Measurements from ENCODE around the gene CDH4. TPM values are rescaled to one million over a fixed set of nuclear protein-coding genes. Genes with fewer than 3 reads are reported as not detected.

Gene CDH4
- total RNA-seq, 1 experiment from 2014 or later, result not detected

GRCh38 chr20:61929561-61929960 is 677.5 kb downstream of the CDH4 start:
- no peaks in the 10 kb centered on the region for H3K27me3 ChIP-seq (ENCODE audit: low read length)
- no peak overlapping the region for H2AFZ ChIP-seq (ENCODE audit: low read length)
- no peaks in the 10 kb centered on the region for H4K20me1 ChIP-seq (ENCODE audit: insufficient read depth, low read depth, low read length)
- no peak overlapping the region for H3K27ac ChIP-seq (ENCODE audit: low read length)
- H3K4me3 ChIP-seq (ENCODE audit: low read length), result no peak overlapping the region
- DNase-seq, result no peak
- no peaks in the 10 kb centered on the region for H3K4me1 ChIP-seq (ENCODE audit: low read length)
- no peak overlapping the region for H3K4me2 ChIP-seq (ENCODE audit: low read depth, low read length, poor library complexity, severe bottlenecking)
- no peaks in the 10 kb centered on the region for H3K79me2 ChIP-seq (ENCODE audit: low read length)
- H3K9me3 ChIP-seq (ENCODE audit: low read length), result no peaks in the 10 kb centered on the region; the same call in 1 of the 2 replicates
- no peak overlapping the region for H3K9ac ChIP-seq (ENCODE audit: low read length)
- no peaks in the 10 kb centered on the region for H3K36me3 ChIP-seq (ENCODE audit: insufficient read depth, low read length)
- no peaks in the 10 kb centered on the region for H3K9me2 ChIP-seq (replicated peaks; ENCODE audit: insufficient read depth, low read length)

- H3K36me3 ChIP-seq (ENCODE audit: insufficient read depth, low read length), result no peaks in the 10 kb centered on the region
- H4K20me1 ChIP-seq (ENCODE audit: insufficient read depth, low read depth, low read length), result no peaks in the 10 kb centered on the region
- H3K27me3 ChIP-seq (ENCODE audit: low read length), result no peaks in the 10 kb centered on the region
- H3K9me2 ChIP-seq (replicated peaks; ENCODE audit: insufficient read depth, low read length), result no peaks in the 10 kb centered on the region
- no peaks in the 10 kb centered on the region; the same call in 1 of the 2 replicates for H3K9me3 ChIP-seq (ENCODE audit: low read length)
- H3K4me1 ChIP-seq (ENCODE audit: low read length), result no peaks in the 10 kb centered on the region
- DNase-seq, result no peak
- no peak overlapping the region for H2AFZ ChIP-seq (ENCODE audit: low read length)
- H3K9ac ChIP-seq (ENCODE audit: low read length), result no peak overlapping the region
- H3K4me2 ChIP-seq (ENCODE audit: low read depth, low read length, poor library complexity, severe bottlenecking), result no peak overlapping the region
- no peaks in the 10 kb centered on the region for H3K79me2 ChIP-seq (ENCODE audit: low read length)
- no peak overlapping the region for H3K4me3 ChIP-seq (ENCODE audit: low read length)
- H3K27ac ChIP-seq (ENCODE audit: low read length), result no peak overlapping the region
Observed at GRCh38 chr20:61929971-61930666, 678.1 kb downstream of the CDH4 start.

- H3K79me2 ChIP-seq (ENCODE audit: low read length), result no peaks in the 10 kb centered on the region
- H3K9ac ChIP-seq (ENCODE audit: low read length), result no peak overlapping the region
- H4K20me1 ChIP-seq (ENCODE audit: insufficient read depth, low read depth, low read length), result no peaks in the 10 kb centered on the region
- H3K4me2 ChIP-seq (ENCODE audit: low read depth, low read length, poor library complexity, severe bottlenecking), result no peak overlapping the region
- H3K4me3 ChIP-seq (ENCODE audit: low read length), result no peak overlapping the region
- no peak for DNase-seq
- no peaks in the 10 kb centered on the region for H3K4me1 ChIP-seq (ENCODE audit: low read length)
- no peaks in the 10 kb centered on the region for H3K36me3 ChIP-seq (ENCODE audit: insufficient read depth, low read length)
- H3K27me3 ChIP-seq (ENCODE audit: low read length), result no peaks in the 10 kb centered on the region
- no peak overlapping the region for H2AFZ ChIP-seq (ENCODE audit: low read length)
- H3K27ac ChIP-seq (ENCODE audit: low read length), result no peak overlapping the region
- H3K9me2 ChIP-seq (replicated peaks; ENCODE audit: insufficient read depth, low read length), result no peaks in the 10 kb centered on the region
- no peaks in the 10 kb centered on the region; the same call in 1 of the 2 replicates for H3K9me3 ChIP-seq (ENCODE audit: low read length)
Observed at GRCh38 chr20:61930776-61931475, 678.9 kb downstream of the CDH4 start.

GRCh38 chr20:61931476-61932198 is 679.6 kb downstream of the CDH4 start:
- no peak for DNase-seq
- no peak overlapping the region for H3K4me2 ChIP-seq (ENCODE audit: low read depth, low read length, poor library complexity, severe bottlenecking)

GRCh38 chr20:61932199-61932592 is 680.1 kb downstream of the CDH4 start:
- Histone ChIP-seq H2AFZ (ENCODE audit: low read length) (no peak overlapping the region), H3K4me1 (ENCODE audit: low read length) (no peaks in the 10 kb centered on the region), H3K9ac (ENCODE audit: low read length) (no peak overlapping the region), H3K79me2 (ENCODE audit: low read length) (no peaks in the 10 kb centered on the region), H3K4me2 (ENCODE audit: low read depth, low read length, poor library complexity, severe bottlenecking) (no peak overlapping the region), H3K36me3 (ENCODE audit: insufficient read depth, low read length) (no peaks in the 10 kb centered on the region), H4K20me1 (ENCODE audit: insufficient read depth, low read depth, low read length) (no peaks in the 10 kb centered on the region), H3K27me3 (ENCODE audit: low read length) (no peaks in the 10 kb centered on the region), H3K27ac (ENCODE audit: low read length) (no peak overlapping the region), H3K9me3 (ENCODE audit: low read length) (no peaks in the 10 kb centered on the region; the same call in 1 of the 2 replicates), H3K9me2 (replicated peaks; ENCODE audit: insufficient read depth, low read length) (no peaks in the 10 kb centered on the region), H3K4me3 (ENCODE audit: low read length) (no peak overlapping the region)
- no peak for DNase-seq

More at GRCh38 chr20:61931476-61932198, 679.6 kb downstream of the CDH4 start:
- Histone ChIP-seq H3K4me3 (ENCODE audit: low read length) (no peak overlapping the region), H3K9ac (ENCODE audit: low read length) (no peak overlapping the region), H2AFZ (ENCODE audit: low read length) (no peak overlapping the region), H3K79me2 (ENCODE audit: low read length) (no peaks in the 10 kb centered on the region), H4K20me1 (ENCODE audit: insufficient read depth, low read depth, low read length) (no peaks in the 10 kb centered on the region), H3K27me3 (ENCODE audit: low read length) (no peaks in the 10 kb centered on the region), H3K9me3 (ENCODE audit: low read length) (no peaks in the 10 kb centered on the region; the same call in 1 of the 2 replicates), H3K36me3 (ENCODE audit: insufficient read depth, low read length) (no peaks in the 10 kb centered on the region), H3K4me1 (ENCODE audit: low read length) (no peaks in the 10 kb centered on the region), H3K9me2 (replicated peaks; ENCODE audit: insufficient read depth, low read length) (no peaks in the 10 kb centered on the region), H3K27ac (ENCODE audit: low read length) (no peak overlapping the region)

GRCh38 chr20:61932711-61933480 is 680.8 kb downstream of the CDH4 start:
- Histone ChIP-seq H3K9me2 (replicated peaks; ENCODE audit: insufficient read depth, low read length) (no peaks in the 10 kb centered on the region), H3K4me3 (ENCODE audit: low read length) (no peak overlapping the region), H3K9me3 (ENCODE audit: low read length) (no peaks in the 10 kb centered on the region; the same call in 1 of the 2 replicates), H3K27me3 (ENCODE audit: low read length) (no peaks in the 10 kb centered on the region), H2AFZ (ENCODE audit: low read length) (no peak overlapping the region), H3K79me2 (ENCODE audit: low read length) (no peaks in the 10 kb centered on the region), H4K20me1 (ENCODE audit: insufficient read depth, low read depth, low read length) (no peaks in the 10 kb centered on the region), H3K9ac (ENCODE audit: low read length) (no peak overlapping the region), H3K27ac (ENCODE audit: low read length) (no peak overlapping the region), H3K4me1 (ENCODE audit: low read length) (no peaks in the 10 kb centered on the region), H3K36me3 (ENCODE audit: insufficient read depth, low read length) (no peaks in the 10 kb centered on the region), H3K4me2 (ENCODE audit: low read depth, low read length, poor library complexity, severe bottlenecking) (no peak overlapping the region)
- no peak for DNase-seq

GRCh38 chr20:61933481-61933950 is 681.5 kb downstream of the CDH4 start:
- DNase-seq, result no peak
- no peaks in the 10 kb centered on the region for H3K79me2 ChIP-seq (ENCODE audit: low read length)
- no peaks in the 10 kb centered on the region; the same call in 1 of the 2 replicates for H3K9me3 ChIP-seq (ENCODE audit: low read length)
- no peaks in the 10 kb centered on the region for H3K27me3 ChIP-seq (ENCODE audit: low read length)
- no peak overlapping the region for H3K27ac ChIP-seq (ENCODE audit: low read length)
- no peaks in the 10 kb centered on the region for H4K20me1 ChIP-seq (ENCODE audit: insufficient read depth, low read depth, low read length)
- H3K4me2 ChIP-seq (ENCODE audit: low read depth, low read length, poor library complexity, severe bottlenecking), result no peak overlapping the region
- H3K9ac ChIP-seq (ENCODE audit: low read length), result no peak overlapping the region
- H3K4me1 ChIP-seq (ENCODE audit: low read length), result no peaks in the 10 kb centered on the region
- no peak overlapping the region for H3K4me3 ChIP-seq (ENCODE audit: low read length)
- H2AFZ ChIP-seq (ENCODE audit: low read length), result no peak overlapping the region
- no peaks in the 10 kb centered on the region for H3K9me2 ChIP-seq (replicated peaks; ENCODE audit: insufficient read depth, low read length)
- H3K36me3 ChIP-seq (ENCODE audit: insufficient read depth, low read length), result no peaks in the 10 kb centered on the region

All from Karpas-422 (cell line).